Aorta (tissue), 5 donors: ENCODE results near the gene LDLRAD4. TPM values are rescaled to one million over a fixed set of nuclear protein-coding genes. Genes with fewer than 3 reads are reported as not detected.
A peak's percentile ranks its signal among the peaks of the same experiment; 100 is the strongest.

Experiments
- ATAC-seq: fragments of 200-7000 bp; cut with Tn5 transposase; one replicate; pipeline ENCODE4 v1.9.1; 2022; ENCODE audit warnings: moderate library complexity; ENCODE audit not compliant: low FRiP score
- DNase-seq, 2 donors: peaks; one replicate each; pipeline ENCODE4 v3.0.0-alpha.2; 2020
- H3K27ac ChIP-seq, 2 donors: one replicate each; pipeline ENCODE4 v1.5.1; 2013; ENCODE audit warnings: low read length in 2 of 2, mild to moderate bottlenecking in 2 of 2, moderate library complexity in 2 of 2, control low read depth in 1 of 2, inconsistent platforms in 1 of 2, low read depth in 1 of 2
- H3K27me3 ChIP-seq, 2 donors: one replicate each; pipeline ENCODE4 v1.6.1; 2013; ENCODE audit warnings: control low read depth in 1 of 2, low read length in 1 of 2, mild to moderate bottlenecking in 1 of 2, moderate library complexity in 1 of 2; ENCODE audit not compliant: insufficient read depth in 2 of 2, control insufficient read depth in 1 of 2
- H3K36me3 ChIP-seq, 2 donors: one replicate each; pipeline ENCODE4 v1.6.1; 2013; ENCODE audit warnings: control low read depth in 1 of 2, low read length in 1 of 2, mild to moderate bottlenecking in 1 of 2; ENCODE audit not compliant: insufficient read depth in 2 of 2, control insufficient read depth in 1 of 2
- H3K4me1 ChIP-seq, 2 donors: one replicate each; pipeline ENCODE4 v1.6.1; 2013; ENCODE audit warnings: low read length in 2 of 2, control low read depth in 1 of 2, mild to moderate bottlenecking in 1 of 2, moderate library complexity in 1 of 2; ENCODE audit not compliant: insufficient read depth in 2 of 2, control insufficient read depth in 1 of 2
- H3K4me3 ChIP-seq, 2 donors: one replicate each; pipeline ENCODE4 v1.5.1; 2013; ENCODE audit warnings: low read length in 2 of 2, control low read depth in 1 of 2, mild to moderate bottlenecking in 1 of 2
- H3K9me3 ChIP-seq: one replicate; pipeline ENCODE4 v1.6.1; 2013; ENCODE audit warnings: mild to moderate bottlenecking, low read length; ENCODE audit not compliant: control insufficient read depth
- WGBS, 2 donors: extraction: QIAGEN DNeasy Blood & Tissue Kit; methylation state at CpG; one replicate each; pipeline ENCODE4 v1.1.7; 2013; 5-methylcytosine and 5-hydroxymethylcytosine counted together
- intact Hi-C, 2 donors: fragments of 100-400 bp; cut with DNase I; formaldehyde crosslinking; loops; one replicate each; pipeline versions ENCODE4 v1.14.2 to v1.15.0; 2022
- polyA plus RNA-seq, 2 donors: library from polyadenylated mRNA; stranded (reverse); fragments of 200-250 nt; gene quantifications; one replicate each; pipeline ENCODE4 v1.2.3, GENCODE V29; 2013
- total RNA-seq, 2 donors: library from RNA; stranded (reverse); fragmentation: NEBNext Ultra II Directional; extraction: Animal tissue kit (Norgen Biotek cat#: 25700); gene quantifications; one replicate each; pipeline ENCODE4 v1.2.1, GENCODE V29; 2021
- donor health status: healthy with polysubstance abuse.
- donor health status: Bipolar disorder and iron deficiency.
- donor health status: DM: no; HTN: no; CAD: no.
- donor health status: DM: no; HTN: no; CAD: no.
- donor health status: DM: yes; HTN: yes; CAD: no.

Gene LDLRAD4
- total and polyA plus RNA-seq, 4 donors = 7.0 to 112 (median 36.9) TPM

- H3K4me3 ChIP-seq = no peak overlapping the region
- DNase-seq (no peak), ATAC-seq (no peak)
- no peaks in the 10 kb centered on the region for H3K27me3 ChIP-seq
- H3K27ac ChIP-seq = no peak overlapping the region
- H3K36me3 ChIP-seq = no peaks in the 10 kb centered on the region
- no peaks in the 10 kb centered on the region for H3K4me1 ChIP-seq
- intact Hi-C loops = no loop called here
- 65 to 72% methylated on average over 7 of the region's 7 CpGs for WGBS, 2 donors
- H3K9me3 ChIP-seq = no peaks in the 10 kb centered on the region
Measured at GRCh38 chr18:13211534-13211933, 7.0 kb upstream of the LDLRAD4 start.

- intact Hi-C loops = no loop called here
- DNase-seq (no peak), ATAC-seq (no peak)
- H3K27me3 ChIP-seq = no peaks in the 10 kb centered on the region
- H3K9me3 ChIP-seq = no peaks in the 10 kb centered on the region
- H3K4me3 ChIP-seq = no peak overlapping the region
- no peaks in the 10 kb centered on the region for H3K36me3 ChIP-seq
- H3K4me1 ChIP-seq = peaks cover 0 to 3% of the 10 kb centered on the region in 2 donors
- no peak overlapping the region for H3K27ac ChIP-seq
- 92 to 94% methylated on average over 18 of the region's 18 CpGs for WGBS, 2 donors
Measured at GRCh38 chr18:13213036-13213795, 5.3 kb upstream of the LDLRAD4 start.

- Histone ChIP-seq H3K27ac (no peak overlapping the region), H3K4me1 (peaks cover 0 to 3% of the 10 kb centered on the region in 2 donors), H3K36me3 (no peaks in the 10 kb centered on the region), H3K27me3 (no peaks in the 10 kb centered on the region), H3K4me3 (no peak overlapping the region), H3K9me3 (no peaks in the 10 kb centered on the region)
- WGBS, 2 donors = 24 to 33% methylated on average over 1 of the region's 1 CpG
- intact Hi-C loops = loop anchor here (5.0 kb wide), 4 partner anchors 208 to 513 kb away; partner anchors contain the start of genes FAM210A (in 1 of the 2) and RNMT (in 1 of the 2)
- no peak for DNase-seq
- ATAC-seq = no peak
Measured at GRCh38 chr18:13214609-13215008, 4.0 kb upstream of the LDLRAD4 start.

GRCh38 chr18:13216092-13216582 is 2.4 kb upstream of the LDLRAD4 start:
- Histone ChIP-seq H3K27me3 (no peaks in the 10 kb centered on the region), H3K4me1 (peaks cover 0 to 3% of the 10 kb centered on the region in 2 donors), H3K27ac (peak overlapping the region in 1 of 2 donors; percentile 48), H3K36me3 (no peaks in the 10 kb centered on the region), H3K9me3 (no peaks in the 10 kb centered on the region), H3K4me3 (no peak overlapping the region)
- ATAC-seq = peak; percentile 85
- WGBS, 2 donors = 13 to 16% methylated on average over 8 of the region's 8 CpGs
- intact Hi-C loops = loop anchor here (1.0 to 5.0 kb wide), 7 partner anchors 165 to 511 kb away; partner anchors contain the start of genes FAM210A (in 1 of the 2) and RNMT (in 1 of the 2)
- peak; percentile 88 to 89 for DNase-seq

- Histone ChIP-seq H3K27ac (peak overlapping the region in 1 of 2 donors; percentile 76), H3K27me3 (no peaks in the 10 kb centered on the region), H3K4me1 (peaks cover 0 to 3% of the 10 kb centered on the region in 2 donors), H3K36me3 (no peaks in the 10 kb centered on the region), H3K9me3 (no peaks in the 10 kb centered on the region), H3K4me3 (peak overlapping the region; percentile 50 to 82)
- 2 to 3% methylated on average over 59 of the region's 59 CpGs for WGBS, 2 donors
- intact Hi-C loops = loop anchor here (1.0 to 5.0 kb wide), 7 partner anchors 164 to 510 kb away; partner anchors contain the start of genes FAM210A (in 1 of the 2) and RNMT (in 1 of the 2)
- DNase-seq = peak; percentile 73 to 87
- ATAC-seq = peak; percentile 76
Measured at GRCh38 chr18:13216711-13217465, 1.7 kb upstream of the LDLRAD4 start.

- peak overlapping the region; percentile 50 to 82 for H3K4me3 ChIP-seq
- no peaks in the 10 kb centered on the region for H3K27me3 ChIP-seq
- no peaks in the 10 kb centered on the region for H3K36me3 ChIP-seq
- intact Hi-C loops = loop anchor here (2.0 to 5.0 kb wide), 6 partner anchors 163 to 510 kb away; partner anchors contain the start of genes FAM210A (in 1 of the 2) and RNMT (in 1 of the 2)
- no peaks in the 10 kb centered on the region for H3K9me3 ChIP-seq
- ATAC-seq (peak; percentile 37), DNase-seq (peak; percentile 83 to 89)
- 0% methylated on average over 34 to 64 of the region's 64 CpGs for WGBS, 2 donors
- peak overlapping the region; percentile 68 to 76 for H3K27ac ChIP-seq
- peaks cover 0 to 3% of the 10 kb centered on the region in 2 donors for H3K4me1 ChIP-seq
Measured at GRCh38 chr18:13217466-13217961, 1.0 kb upstream of the LDLRAD4 start.

- DNase-seq (peak; percentile 70 to 88), ATAC-seq (no peak)
- Histone ChIP-seq H3K36me3 (no peaks in the 10 kb centered on the region), H3K27ac (peak overlapping the region; percentile 61 to 68), H3K4me3 (peak overlapping the region; percentile 50 to 82), H3K9me3 (no peaks in the 10 kb centered on the region), H3K4me1 (peaks cover 0 to 3% of the 10 kb centered on the region in 2 donors), H3K27me3 (no peaks in the 10 kb centered on the region)
- intact Hi-C loops = loop anchor here (2.0 to 5.0 kb wide), 6 partner anchors 163 to 509 kb away; partner anchors contain the start of genes FAM210A (in 1 of the 2) and RNMT (in 1 of the 2)
- WGBS, 2 donors = 0 to 1% methylated on average over 25 to 53 of the region's 53 CpGs
Measured at GRCh38 chr18:13217971-13218367, 591 bp upstream of the LDLRAD4 start.

- H3K27ac ChIP-seq = peak overlapping the region in 1 of 2 donors; percentile 61
- H3K4me3 ChIP-seq = peak overlapping the region; percentile 50 to 82
- no peak for ATAC-seq
- no peaks in the 10 kb centered on the region for H3K27me3 ChIP-seq
- WGBS, 2 donors = 2 to 3% methylated on average over 15 of the region's 15 CpGs
- no peaks in the 10 kb centered on the region for H3K36me3 ChIP-seq
- intact Hi-C loops = loop anchor here (2.0 to 5.0 kb wide), 5 partner anchors 162 to 508 kb away; partner anchors contain the start of genes FAM210A (in 1 of the 2) and RNMT (in 1 of the 2)
- DNase-seq = no peak
- no peaks in the 10 kb centered on the region for H3K9me3 ChIP-seq
- peaks cover 0 to 3% of the 10 kb centered on the region in 2 donors for H3K4me1 ChIP-seq
Measured at GRCh38 chr18:13218997-13219396, 437 bp downstream of the LDLRAD4 start.
